Esophagus muscularis mucosa (tissue), 4 donors: ENCODE measurements around the gene PCSK7. TPM values are rescaled to one million over a fixed set of nuclear protein-coding genes. Genes with fewer than 3 reads are reported as not detected.

Source experiments
- DNase-seq: peaks from one replicate; pipeline ENCODE4 v3.0.0-alpha.2; 2017; ENCODE audit errors: extremely low spot score
- H3K27ac ChIP-seq, 4 donors: fragments of 200-600 bp; sonication (generic); replicated peaks in 1 of 4; 1 replicate in 3 of 4; 2 replicates in 1 of 4; pipeline ENCODE4 v1.5.1; 2016 to 2019; ENCODE audit warnings: mild to moderate bottlenecking in 1 of 4
- H3K27me3 ChIP-seq, 4 donors: fragments of 200-600 bp; sonication (generic); one replicate each; pipeline versions ENCODE4 v1.5.1 to v1.6.0; 2016 to 2019
- H3K36me3 ChIP-seq, 4 donors: fragments of 200-600 bp; sonication (generic); one replicate each; pipeline ENCODE4 v1.5.1; 2016 to 2019
- H3K4me1 ChIP-seq, 4 donors: fragments of 200-600 bp; sonication (generic); one replicate each; pipeline ENCODE4 v1.5.1; 2016 to 2019
- H3K4me3 ChIP-seq, 4 donors: fragments of 200-600 bp; sonication (generic); 1 replicate in 2 of 4; 2 replicates in 2 of 4; pipeline ENCODE4 v1.5.1; 2016 to 2019; ENCODE audit warnings: mild to moderate bottlenecking in 4 of 4, moderate library complexity in 1 of 4
- H3K9me3 ChIP-seq, 4 donors: fragments of 200-600 bp; sonication (generic); 1 replicate in 3 of 4; 2 replicates in 1 of 4; pipeline ENCODE4 v1.5.1; 2016 to 2019
- CTCF ChIP-seq, 3 experiments: fragments of 200-600 bp in 2 of 3; fragments of 450-650 bp in 1 of 3; sonication (generic) in 2 of 3; IDR thresholded peaks; one replicate each; pipeline ENCODE4 v1.5.1; 2017 to 2019; ENCODE audit warnings: antibody characterized with exemption in 3 of 3, mild to moderate bottlenecking in 2 of 3, moderate library complexity in 1 of 3
- EP300 ChIP-seq: sonication (generic); formaldehyde crosslinking; IDR thresholded peaks from one replicate; pipeline ENCODE4 v1.6.1; 2017; ENCODE audit warnings: antibody characterized with exemption
- POLR2A ChIP-seq: fragments of 450-650 bp; IDR thresholded peaks from one replicate; pipeline ENCODE4 v1.6.1; 2017; ENCODE audit warnings: antibody characterized with exemption, moderate library complexity, mild to moderate bottlenecking, low read depth
- POLR2AphosphoS5 ChIP-seq, 2 donors: sonication (generic); formaldehyde crosslinking; IDR thresholded peaks; one replicate each; pipeline ENCODE4 v1.6.1; 2017; ENCODE audit warnings: antibody characterized with exemption in 2 of 2
- WGBS: methylation state at CpG from one replicate; pipeline ENCODE4 v1.1.5; 2018; 5-methylcytosine and 5-hydroxymethylcytosine counted together
- intact Hi-C: fragments of 100-400 bp; cut with DNase I; formaldehyde crosslinking; loops from one replicate; pipeline ENCODE4 v1.15.1; 2023
- total RNA-seq, 4 donors: library from RNA; depleted of rRNA; stranded (reverse); fragments of >200 nt; gene quantifications; one replicate each; pipeline versions ENCODE4 v1.1.0 to v1.2.1, GENCODE V29; 2016

The PCSK7 gene
- total RNA-seq, 4 donors from 2014 or later = 27.8 to 43.7 (median 31.9) TPM

- WGBS = 63% methylated on average over 7 of the region's 17 CpGs
- H3K27me3 ChIP-seq = no peaks in the 10 kb centered on the region
- H3K9me3 ChIP-seq = no peaks in the 10 kb centered on the region
- no peak for DNase-seq
- H3K36me3 ChIP-seq = peaks cover 15 to 55% (median 43%) of the 10 kb centered on the region in 4 donors
- peak overlapping the region; percentile 66 to 88 (median 78) for H3K4me3 ChIP-seq
- peak overlapping the region; percentile 94 to 97 (median 96) for H3K27ac ChIP-seq
- intact Hi-C loops = loop anchor here (2.0 kb wide), 1 partner anchor 27 kb away; no protein-coding TSS in a partner anchor
- TF ChIP-seq CTCF (IDR thresholded peaks at IDR 0.05) (peak; percentile 78 to 93 (median 89)), POLR2AphosphoS5 (IDR thresholded peaks at IDR 0.05) (peak; percentile 85 to 98), EP300 (no peak), POLR2A (peak; percentile 27)
- peaks cover 17 to 43% (median 40%) of the 10 kb centered on the region in 4 donors for H3K4me1 ChIP-seq
Observed at GRCh38 chr11:117197516-117198456, 34.1 kb downstream of the PCSK7 start.

DNA sequence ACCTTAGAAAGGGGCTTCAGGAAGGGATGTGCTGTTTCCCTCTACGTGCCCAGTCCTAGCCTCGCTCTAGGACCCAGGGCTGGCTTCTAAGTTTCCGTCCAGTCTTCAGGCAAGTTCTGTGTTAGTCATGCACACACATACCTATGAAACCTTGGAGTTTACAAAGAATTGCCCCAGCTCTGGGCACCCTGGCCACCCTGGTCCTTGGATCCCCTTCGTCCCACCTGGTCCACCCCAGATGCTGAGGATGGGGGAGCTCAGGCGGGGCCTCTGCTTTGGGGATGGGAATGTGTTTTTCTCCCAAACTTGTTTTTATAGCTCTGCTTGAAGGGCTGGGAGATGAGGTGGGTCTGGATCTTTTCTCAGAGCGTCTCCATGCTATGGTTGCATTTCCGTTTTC lies 34.9 kb downstream of the PCSK7 start:
- peaks cover 21 to 55% (median 47%) of the 10 kb centered on the region in 4 donors for H3K36me3 ChIP-seq
- peaks cover 17 to 38% (median 35%) of the 10 kb centered on the region in 4 donors for H3K4me1 ChIP-seq
- TF ChIP-seq CTCF (IDR thresholded peaks at IDR 0.05) (no peak), POLR2AphosphoS5 (IDR thresholded peaks at IDR 0.05) (no peak), POLR2A (no peak), EP300 (no peak)
- no peaks in the 10 kb centered on the region for H3K27me3 ChIP-seq
- 76% methylated on average over 7 of the region's 7 CpGs for WGBS
- no peak overlapping the region for H3K4me3 ChIP-seq
- intact Hi-C loops = no loop called here
- DNase-seq = no peak
- peak overlapping the region; percentile 94 to 97 (median 96) for H3K27ac ChIP-seq
- no peaks in the 10 kb centered on the region for H3K9me3 ChIP-seq

DNA sequence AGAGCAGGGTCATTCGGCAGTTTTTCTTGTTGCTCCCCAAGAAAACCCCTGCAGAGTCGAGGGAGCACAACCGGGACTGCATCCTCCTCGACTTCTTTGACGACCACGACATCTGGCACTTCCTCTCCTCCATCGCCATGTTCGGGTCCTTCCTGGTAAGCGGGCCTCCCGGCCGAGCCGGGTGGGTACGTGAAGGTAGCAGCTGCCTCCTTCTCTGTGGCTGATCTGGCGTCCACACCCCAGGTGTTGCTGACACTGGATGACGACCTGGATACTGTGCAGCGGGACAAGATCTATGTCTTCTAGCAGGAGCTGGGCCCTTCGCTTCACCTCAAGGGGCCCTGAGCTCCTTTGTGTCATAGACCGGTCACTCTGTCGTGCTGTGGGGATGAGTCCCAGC lies 36.1 kb downstream of the PCSK7 start:
- H3K36me3 ChIP-seq = peaks cover 30 to 58% (median 55%) of the 10 kb centered on the region in 4 donors
- H3K9me3 ChIP-seq = no peaks in the 10 kb centered on the region
- DNase-seq = no peak
- TF ChIP-seq POLR2AphosphoS5 (IDR thresholded peaks at IDR 0.05) (no peak), EP300 (no peak), POLR2A (no peak), CTCF (IDR thresholded peaks at IDR 0.05) (no peak)
- peaks cover 17 to 38% (median 27%) of the 10 kb centered on the region in 4 donors for H3K4me1 ChIP-seq
- peak overlapping the region in 1 of 4 donors; percentile 94 for H3K27ac ChIP-seq
- no peaks in the 10 kb centered on the region for H3K27me3 ChIP-seq
- WGBS = 71% methylated on average over 11 of the region's 19 CpGs
- intact Hi-C loops = no loop called here
- H3K4me3 ChIP-seq = no peak overlapping the region

DNA sequence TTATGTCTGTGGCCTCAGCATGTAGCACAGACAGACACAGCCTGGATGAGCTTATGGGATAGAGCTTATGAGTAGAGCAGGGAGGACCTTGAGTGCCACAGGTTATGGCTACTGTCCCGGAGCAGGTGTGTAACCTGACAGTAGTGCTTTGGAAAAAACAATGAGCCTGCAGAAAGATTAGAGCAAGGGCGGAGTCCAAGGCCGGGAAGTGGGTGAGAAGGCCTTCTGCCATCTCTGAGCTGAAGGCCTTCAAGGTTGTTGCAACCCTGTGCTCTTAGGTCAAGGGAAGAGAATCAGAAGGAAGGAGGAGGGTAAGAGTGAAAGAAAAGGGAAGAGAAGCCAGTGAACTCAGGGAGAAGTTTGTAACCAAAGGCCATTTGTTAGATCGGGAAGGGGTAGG lies 36.6 kb downstream of the PCSK7 start:
- Histone ChIP-seq H3K27me3 (no peaks in the 10 kb centered on the region), H3K9me3 (no peaks in the 10 kb centered on the region), H3K27ac (no peak overlapping the region), H3K4me3 (no peak overlapping the region), H3K4me1 (peaks cover 17 to 38% (median 27%) of the 10 kb centered on the region in 4 donors), H3K36me3 (peaks cover 35 to 63% (median 59%) of the 10 kb centered on the region in 4 donors)
- DNase-seq = no peak
- intact Hi-C loops = no loop called here
- WGBS = 90% methylated on average over 4 of the region's 4 CpGs
- TF ChIP-seq POLR2AphosphoS5 (IDR thresholded peaks at IDR 0.05) = no peak
- no peak for TF ChIP-seq POLR2A
- no peak for TF ChIP-seq EP300
- no peak for TF ChIP-seq CTCF (IDR thresholded peaks at IDR 0.05)
